Effector memory CD4-positive, alpha-beta T cell (primary cell): ENCODE results near the gene AKAP1.

Source experiments
- DNase-seq, 3 donors: peaks; one replicate each; pipeline ENCODE4 v3.0.0-alpha.2; 2020
- H3K27ac ChIP-seq: 2 replicates; pipeline ENCODE4 v1.7.0; 2013; ENCODE audit warnings: mild to moderate bottlenecking, low read length, moderate library complexity; ENCODE audit not compliant: insufficient read depth, poor library complexity, severe bottlenecking
- H3K27me3 ChIP-seq: replicated peaks from 2 replicates; pipeline ENCODE4 v1.7.0; 2013; ENCODE audit warnings: mild to moderate bottlenecking, low read length; ENCODE audit not compliant: insufficient read depth, control insufficient read depth, poor library complexity, severe bottlenecking
- H3K36me3 ChIP-seq: 2 replicates; pipeline ENCODE4 v1.7.0; 2013; ENCODE audit warnings: mild to moderate bottlenecking, low read length, moderate library complexity; ENCODE audit not compliant: control insufficient read depth, insufficient read depth
- H3K4me1 ChIP-seq: 2 replicates; pipeline ENCODE4 v1.7.0; 2013; ENCODE audit warnings: low read length, mild to moderate bottlenecking; ENCODE audit not compliant: control insufficient read depth, insufficient read depth, poor library complexity, severe bottlenecking
- H3K4me3 ChIP-seq: 2 replicates; pipeline ENCODE4 v1.7.0; 2013; ENCODE audit warnings: low read length, low read depth, mild to moderate bottlenecking; ENCODE audit not compliant: insufficient read depth, poor library complexity, severe bottlenecking
- H3K9me3 ChIP-seq: 2 replicates; pipeline ENCODE4 v1.7.0; 2013; ENCODE audit warnings: mild to moderate bottlenecking, low read length, moderate library complexity; ENCODE audit not compliant: control insufficient read depth

Gene AKAP1

DNA sequence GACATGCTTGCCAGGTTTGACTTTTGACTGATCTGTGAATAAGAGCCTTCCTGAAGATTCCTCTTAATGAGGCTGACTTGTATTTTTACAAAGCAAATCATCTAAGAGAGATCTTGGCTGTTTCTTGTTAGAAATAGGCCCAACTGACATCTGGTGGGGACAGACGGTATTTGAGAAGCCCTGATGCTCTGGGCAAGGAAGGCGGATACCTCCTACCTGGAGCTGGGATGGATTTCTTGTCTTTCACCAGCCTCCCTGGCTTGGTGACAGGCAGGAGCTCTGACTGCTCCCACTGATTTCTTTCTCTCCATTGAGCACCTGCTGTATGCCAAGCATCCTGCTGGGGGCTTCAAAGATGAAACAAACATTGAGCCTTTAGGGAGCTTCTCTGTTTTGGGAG lies 40.4 kb downstream of the AKAP1 start:
- Histone ChIP-seq H3K4me1 (no peaks in the 10 kb centered on the region), H3K27ac (no peak overlapping the region), H3K9me3 (no peaks in the 10 kb centered on the region), H3K36me3 (peaks cover 13% of the 10 kb centered on the region), H3K4me3 (no peak overlapping the region), H3K27me3 (no peaks in the 10 kb centered on the region)
- DNase-seq: no peak

DNA sequence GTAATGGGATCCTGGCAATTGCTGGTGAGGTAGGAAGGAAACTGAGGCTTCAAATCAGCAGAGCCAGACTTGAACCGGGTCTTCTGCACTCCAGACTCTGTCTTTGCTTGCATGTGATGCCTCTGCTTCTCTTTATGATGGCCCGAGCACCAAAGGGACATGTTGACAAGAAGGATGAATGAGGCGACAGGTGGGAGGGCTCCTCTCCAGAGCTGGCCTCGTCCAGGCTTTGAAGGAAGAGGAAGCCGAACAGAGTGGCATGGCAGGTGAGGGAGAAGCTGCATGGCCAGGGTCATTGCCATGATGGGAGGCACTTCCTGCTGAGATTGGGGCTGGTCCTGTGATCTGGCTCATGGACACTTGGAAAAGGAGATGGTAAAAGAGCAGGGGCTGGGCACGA lies 40.8 kb downstream of the AKAP1 start:
- H3K9me3 ChIP-seq: no peaks in the 10 kb centered on the region
- DNase-seq: no peak
- no peak overlapping the region for H3K27ac ChIP-seq
- H3K36me3 ChIP-seq: peaks cover 10% of the 10 kb centered on the region
- H3K4me3 ChIP-seq: no peak overlapping the region
- H3K4me1 ChIP-seq: peaks cover under 1% of the 10 kb centered on the region
- no peaks in the 10 kb centered on the region for H3K27me3 ChIP-seq

GRCh38 chr17:57130708-57131461 lies 45.8 kb downstream of the AKAP1 start:
- Histone ChIP-seq H3K4me1 (peaks cover 4% of the 10 kb centered on the region), H3K27me3 (no peaks in the 10 kb centered on the region), H3K9me3 (no peaks in the 10 kb centered on the region), H3K36me3 (no peaks in the 10 kb centered on the region), H3K4me3 (no peak overlapping the region), H3K27ac (no peak overlapping the region)
- DNase-seq: peak; percentile 51 to 76 (median 60)

- no peak overlapping the region for H3K27ac ChIP-seq
- H3K27me3 ChIP-seq: no peaks in the 10 kb centered on the region
- H3K9me3 ChIP-seq: no peaks in the 10 kb centered on the region
- H3K36me3 ChIP-seq: no peaks in the 10 kb centered on the region
- DNase-seq: no peak
- peaks cover 4% of the 10 kb centered on the region for H3K4me1 ChIP-seq
- H3K4me3 ChIP-seq: no peak overlapping the region
Observed at GRCh38 chr17:57132663-57133062, 47.6 kb downstream of the AKAP1 start.

DNA sequence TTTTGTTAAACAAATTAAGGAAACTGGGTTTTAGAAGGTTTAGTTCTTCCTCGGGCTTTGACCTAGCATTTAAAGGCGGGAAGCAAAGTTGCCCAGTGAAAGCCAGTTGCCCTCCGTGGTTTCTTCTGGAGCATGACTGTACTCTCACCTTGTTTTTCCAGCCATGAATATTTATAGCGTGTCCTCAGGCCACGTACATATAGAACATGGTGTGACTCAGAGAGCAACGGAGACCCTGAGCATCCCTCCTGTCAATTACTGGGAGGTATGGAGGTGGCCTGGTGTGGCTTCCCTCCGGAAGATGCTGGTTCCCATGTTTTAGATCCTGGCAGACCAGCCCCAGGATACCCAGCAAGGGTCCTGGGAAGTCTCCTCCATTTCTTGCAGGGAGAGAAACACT lies 48.4 kb downstream of the AKAP1 start:
- Histone ChIP-seq H3K27ac (no peak overlapping the region), H3K4me1 (peaks cover 4% of the 10 kb centered on the region), H3K9me3 (no peaks in the 10 kb centered on the region), H3K36me3 (no peaks in the 10 kb centered on the region), H3K4me3 (no peak overlapping the region), H3K27me3 (no peaks in the 10 kb centered on the region)
- no peak for DNase-seq

- no peak overlapping the region for H3K27ac ChIP-seq
- no peaks in the 10 kb centered on the region for H3K9me3 ChIP-seq
- peaks cover 4% of the 10 kb centered on the region for H3K4me1 ChIP-seq
- no peak overlapping the region for H3K4me3 ChIP-seq
- no peaks in the 10 kb centered on the region for H3K36me3 ChIP-seq
- no peaks in the 10 kb centered on the region for H3K27me3 ChIP-seq
- DNase-seq: no peak
Observed at GRCh38 chr17:57135026-57135788, 50.2 kb downstream of the AKAP1 start.

DNA sequence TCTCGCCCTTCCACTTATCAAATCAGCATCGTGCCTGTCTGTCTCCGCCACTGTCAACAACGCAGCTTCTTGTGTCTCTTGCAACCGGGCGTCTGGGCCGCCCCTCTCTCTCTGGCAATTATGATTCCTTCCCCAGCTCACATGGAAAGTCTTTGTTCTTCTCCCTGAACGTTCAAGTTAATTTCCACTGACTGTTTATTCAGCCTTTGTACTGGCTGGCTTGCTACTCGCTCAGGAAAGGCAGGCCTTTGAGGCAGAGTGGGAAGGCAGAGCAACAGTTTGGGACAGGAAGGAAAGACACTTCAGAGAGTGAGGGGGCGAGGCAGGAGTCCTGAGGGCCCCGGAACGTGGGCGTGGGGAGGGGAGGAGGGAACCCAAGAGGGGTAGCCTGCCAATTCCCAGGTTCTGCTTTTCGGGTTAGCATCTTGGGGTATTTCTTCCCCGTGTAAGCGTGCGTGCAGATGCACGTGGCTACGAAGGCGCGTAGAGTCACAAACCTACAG lies 50.8 kb downstream of the AKAP1 start:
- H3K9me3 ChIP-seq: no peaks in the 10 kb centered on the region
- no peak for DNase-seq

DNA sequence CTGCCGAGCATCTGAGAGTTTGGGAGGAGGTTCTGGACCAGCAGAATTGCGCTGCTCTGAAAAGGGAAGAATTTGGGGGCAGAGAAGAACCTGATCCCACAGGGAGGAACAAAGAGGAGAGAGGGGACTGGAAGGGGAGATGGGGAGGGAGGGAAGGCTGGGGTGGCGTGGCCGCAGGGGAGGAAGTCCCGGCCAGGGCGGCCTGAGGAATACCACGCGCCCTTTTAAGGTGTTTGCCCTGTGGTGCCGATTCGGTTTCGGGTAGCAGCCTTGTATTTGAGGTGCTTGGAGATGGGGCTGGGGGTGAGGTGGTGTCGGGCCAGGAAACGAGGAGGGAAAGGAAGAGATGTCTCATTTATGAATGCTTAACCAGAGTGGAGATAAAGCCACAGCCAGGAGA lies 51.3 kb downstream of the AKAP1 start:
- no peak overlapping the region for H3K4me3 ChIP-seq
- H3K27ac ChIP-seq: no peak overlapping the region
- H3K9me3 ChIP-seq: no peaks in the 10 kb centered on the region
- H3K36me3 ChIP-seq: no peaks in the 10 kb centered on the region
- no peak for DNase-seq
- H3K4me1 ChIP-seq: no peaks in the 10 kb centered on the region
- H3K27me3 ChIP-seq: no peaks in the 10 kb centered on the region

More for the DNA sequence above, 50.8 kb downstream of the AKAP1 start:
- Histone ChIP-seq H3K27ac (no peak overlapping the region), H3K27me3 (no peaks in the 10 kb centered on the region), H3K4me1 (peaks cover 4% of the 10 kb centered on the region), H3K4me3 (no peak overlapping the region), H3K36me3 (no peaks in the 10 kb centered on the region)

- H3K27ac ChIP-seq: no peak overlapping the region
- H3K4me3 ChIP-seq: no peak overlapping the region
- no peaks in the 10 kb centered on the region for H3K9me3 ChIP-seq
- no peaks in the 10 kb centered on the region for H3K27me3 ChIP-seq
- no peaks in the 10 kb centered on the region for H3K36me3 ChIP-seq
- DNase-seq: no peak
- H3K4me1 ChIP-seq: no peaks in the 10 kb centered on the region
Observed at GRCh38 chr17:57138030-57138911, 53.2 kb downstream of the AKAP1 start.
